Left lung (tissue), 14 donors: ENCODE results near the gene P2RY14. TPM values are rescaled to one million over a fixed set of nuclear protein-coding genes. Genes with fewer than 3 reads are reported as not detected.
A peak's percentile ranks its signal among the peaks of the same experiment; 100 is the strongest.

Experiments
- ATAC-seq: fragments of 200-7000 bp; cut with Tn5 transposase; one replicate; pipeline ENCODE4 v1.9.1; 2020; ENCODE audit warnings: moderate library complexity
- DNase-seq, 4 donors: peaks; one replicate each; pipeline ENCODE4 v3.0.0-alpha.2; 2013 to 2020
- H3K27ac ChIP-seq, 2 donors: fragments of 200-600 bp; sonication (generic) in 1 of 2; one replicate each; pipeline versions ENCODE4 v1.5.0 to v1.8.0; 2020 to 2021
- H3K27me3 ChIP-seq, 2 donors: fragments of 200-600 bp; sonication (generic) in 1 of 2; one replicate each; pipeline versions ENCODE4 v1.5.0 to v1.8.0; 2020 to 2021
- H3K36me3 ChIP-seq, 2 donors: fragments of 200-600 bp; sonication (generic) in 1 of 2; one replicate each; pipeline versions ENCODE4 v1.5.0 to v1.8.0; 2020 to 2021
- H3K4me1 ChIP-seq, 2 donors: fragments of 200-600 bp; one replicate each; pipeline ENCODE4 v1.8.0; 2021
- H3K4me3 ChIP-seq, 2 donors: fragments of 200-600 bp; sonication (generic) in 1 of 2; one replicate each; pipeline versions ENCODE4 v1.5.0 to v1.8.0; 2020 to 2021; ENCODE audit warnings: mild to moderate bottlenecking in 1 of 2
- H3K9me3 ChIP-seq, 2 donors: fragments of 200-600 bp; sonication (generic) in 1 of 2; one replicate each; pipeline versions ENCODE4 v1.5.0 to v1.8.0; 2020 to 2021
- intact Hi-C, 2 donors: fragments of 100-400 bp; cut with DNase I; formaldehyde crosslinking; loops; one replicate each; pipeline versions ENCODE4 v1.11.2 to v1.14.2; 2022
- long read RNA-seq, 12 donors: library from polyadenylated mRNA in 2 of 12; unstranded in 2 of 12; transcript quantifications; one replicate each; pipeline ENCODE4 v2.0.0 and lab custom pipeline, GENCODE V29; 2019 to 2026
- polyA plus RNA-seq, 6 donors: library from polyadenylated mRNA; unstranded; fragments of 120-200 nt; gene quantifications; one replicate each; pipeline ENCODE4 v1.2.1, GENCODE V29; 2013; ENCODE audit not compliant: insufficient read length in 6 of 6
- total RNA-seq, 2 donors: library from RNA; stranded (reverse); fragmentation: NEBNext Ultra II Directional; extraction: Animal tissue kit (Norgen Biotek cat#: 25700); gene quantifications; one replicate each; pipeline ENCODE4 v1.2.1, GENCODE V29; 2021
- TF ChIP-seq, protein P1 (sequence below), 2 donors: fragments of 200-600 bp; sonication (generic) in 1 of 2; IDR thresholded peaks; one replicate each; pipeline versions ENCODE4 v1.5.0 to v1.8.0; 2021; ENCODE audit warnings: antibody characterized with exemption in 2 of 2
- donor health status: DM: no; HTN: yes; CAD: no.
- donor health status: DM: no; HTN: no; CAD: no.

P2RY14 gene
- total RNA-seq (1 to 10 TPM; 2.4 to 3.6 TPM), polyA plus RNA-seq (1 to 10 TPM; 4.1 to 6.4 (median 4.9) TPM)
- long read RNA-seq, donor 1, partial matches to known transcripts: 0 of 1 reads
- long read RNA-seq, donor 1, other reads (novel, unspliced or antisense): 0 of 1 reads
- long read RNA-seq, donor 2, partial matches to known transcripts: 0 of 1 reads
- long read RNA-seq, donor 2, other reads (novel, unspliced or antisense): 0 of 1 reads
- long read RNA-seq, donor 3, partial matches to known transcripts: 0 of 4 reads
- long read RNA-seq, donor 3, other reads (novel, unspliced or antisense): 0 of 4 reads
- long read RNA-seq, donor 4, partial matches to known transcripts: 1 of 3 reads
- long read RNA-seq, donor 4, other reads (novel, unspliced or antisense): 1 of 3 reads
- long read RNA-seq, donor 5, partial matches to known transcripts: 0 of 3 reads
- long read RNA-seq, donor 5, other reads (novel, unspliced or antisense): 0 of 3 reads
- long read RNA-seq, donor 6, partial matches to known transcripts: 0 of 1 reads
- long read RNA-seq, donor 6, other reads (novel, unspliced or antisense): 0 of 1 reads
- long read RNA-seq, donor 7: 0 reads
- long read RNA-seq, donor 8: 0 reads
- long read RNA-seq, donor 9: 0 reads
- long read RNA-seq, donor 10, partial matches to known transcripts: 0 of 2 reads
- long read RNA-seq, donor 10, other reads (novel, unspliced or antisense): 1 of 2 reads
- long read RNA-seq, donor 11: 0 reads
- long read RNA-seq, donor 12, partial matches to known transcripts: 0 of 1 reads
- long read RNA-seq, donor 12, other reads (novel, unspliced or antisense): 0 of 1 reads

GRCh38 chr3:151278230-151278629 is at the start of gene P2RY14:
P2RY14 (minus strand) TSS chr3:151278542; CDS start chr3:151214316, 64,226 bp downstream.
- Histone ChIP-seq H3K36me3 (no peaks in the 10 kb centered on the region), H3K27me3 (no peaks in the 10 kb centered on the region), H3K4me1 (peaks cover 0 to 22% of the 10 kb centered on the region in 2 donors), H3K27ac (peak within 1 kb of the TSS in 1 of 2 donors; percentile 68), H3K9me3 (no peaks in the 10 kb centered on the region), H3K4me3 (no peak within 1 kb of the TSS)
- ATAC-seq (peak; percentile 55), DNase-seq (no peak)
- TF ChIP-seq, protein P1, sequence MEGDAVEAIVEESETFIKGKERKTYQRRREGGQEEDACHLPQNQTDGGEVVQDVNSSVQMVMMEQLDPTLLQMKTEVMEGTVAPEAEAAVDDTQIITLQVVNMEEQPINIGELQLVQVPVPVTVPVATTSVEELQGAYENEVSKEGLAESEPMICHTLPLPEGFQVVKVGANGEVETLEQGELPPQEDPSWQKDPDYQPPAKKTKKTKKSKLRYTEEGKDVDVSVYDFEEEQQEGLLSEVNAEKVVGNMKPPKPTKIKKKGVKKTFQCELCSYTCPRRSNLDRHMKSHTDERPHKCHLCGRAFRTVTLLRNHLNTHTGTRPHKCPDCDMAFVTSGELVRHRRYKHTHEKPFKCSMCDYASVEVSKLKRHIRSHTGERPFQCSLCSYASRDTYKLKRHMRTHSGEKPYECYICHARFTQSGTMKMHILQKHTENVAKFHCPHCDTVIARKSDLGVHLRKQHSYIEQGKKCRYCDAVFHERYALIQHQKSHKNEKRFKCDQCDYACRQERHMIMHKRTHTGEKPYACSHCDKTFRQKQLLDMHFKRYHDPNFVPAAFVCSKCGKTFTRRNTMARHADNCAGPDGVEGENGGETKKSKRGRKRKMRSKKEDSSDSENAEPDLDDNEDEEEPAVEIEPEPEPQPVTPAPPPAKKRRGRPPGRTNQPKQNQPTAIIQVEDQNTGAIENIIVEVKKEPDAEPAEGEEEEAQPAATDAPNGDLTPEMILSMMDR (IDR thresholded peaks at IDR 0.05): no peak
- intact Hi-C loops: no loop called here

DNA sequence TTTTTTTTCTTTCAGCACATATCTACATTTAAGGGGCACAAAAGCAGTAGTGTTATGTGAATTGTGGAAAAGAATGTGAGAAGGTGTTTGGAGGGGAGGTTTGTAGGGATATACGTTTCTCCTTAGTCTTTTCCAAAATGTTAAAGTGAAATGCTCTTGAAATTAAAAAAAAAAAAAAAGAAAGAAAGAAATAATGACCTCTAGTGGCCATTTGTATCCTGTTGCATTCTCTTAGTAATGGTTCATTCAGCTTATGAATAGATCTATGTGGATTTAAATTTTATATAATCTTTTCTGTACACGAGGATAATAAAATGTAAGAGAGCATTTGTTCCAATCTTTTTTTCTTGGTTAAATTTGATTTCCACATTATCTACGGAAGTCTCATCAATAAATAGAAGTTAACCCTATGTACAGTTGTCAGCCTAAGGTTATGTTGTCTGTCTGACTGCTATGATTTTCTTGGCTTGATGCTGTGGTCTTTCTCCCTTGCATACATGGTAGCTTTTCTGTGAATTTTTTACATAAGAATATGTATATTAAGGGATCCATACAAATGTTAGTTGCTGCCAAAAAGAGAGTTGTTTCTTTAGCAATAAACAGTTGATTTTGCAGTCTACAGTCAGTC is 49.3 kb upstream of the P2RY14 start:
- intact Hi-C loops: no loop called here
- H3K4me1 ChIP-seq: peaks cover 0 to 65% of the 10 kb centered on the region in 2 donors
- H3K9me3 ChIP-seq: no peaks in the 10 kb centered on the region
- H3K27ac ChIP-seq: peak overlapping the region in 1 of 2 donors; percentile 85
- DNase-seq (no peak), ATAC-seq (peak; percentile 74)
- peak overlapping the region in 1 of 2 donors; percentile 40 for H3K4me3 ChIP-seq
- TF ChIP-seq, protein P1 (IDR thresholded peaks at IDR 0.05): peak; percentile 62 to 69
- H3K36me3 ChIP-seq: no peaks in the 10 kb centered on the region
- H3K27me3 ChIP-seq: no peaks in the 10 kb centered on the region

DNA sequence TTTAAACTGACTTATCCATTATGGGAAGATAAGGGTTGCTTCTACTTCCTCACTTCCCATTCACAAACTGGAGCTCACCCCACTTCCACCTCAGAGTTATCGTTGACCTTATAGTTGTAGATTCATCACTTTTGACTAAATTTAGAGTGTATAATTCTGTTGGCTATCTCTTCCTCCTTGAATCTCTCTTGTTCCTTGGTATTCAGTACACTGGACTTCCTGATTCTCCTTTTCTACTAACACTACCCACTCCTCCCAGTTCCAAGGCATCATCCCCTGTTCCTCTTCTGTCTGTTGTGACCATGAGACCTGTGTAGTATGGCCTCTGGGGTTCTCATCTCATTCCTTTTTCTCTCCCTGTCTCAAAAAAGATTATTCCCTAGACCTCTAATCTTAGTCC is 44.2 kb upstream of the P2RY14 start:
- Histone ChIP-seq H3K4me3 (no peak overlapping the region), H3K27me3 (no peaks in the 10 kb centered on the region), H3K4me1 (peaks cover 0 to 59% of the 10 kb centered on the region in 2 donors), H3K9me3 (no peaks in the 10 kb centered on the region), H3K36me3 (no peaks in the 10 kb centered on the region), H3K27ac (no peak overlapping the region)
- peak; percentile 18 for ATAC-seq
- DNase-seq: no peak
- TF ChIP-seq, protein P1 (IDR thresholded peaks at IDR 0.05): no peak
- intact Hi-C loops: no loop called here

DNA sequence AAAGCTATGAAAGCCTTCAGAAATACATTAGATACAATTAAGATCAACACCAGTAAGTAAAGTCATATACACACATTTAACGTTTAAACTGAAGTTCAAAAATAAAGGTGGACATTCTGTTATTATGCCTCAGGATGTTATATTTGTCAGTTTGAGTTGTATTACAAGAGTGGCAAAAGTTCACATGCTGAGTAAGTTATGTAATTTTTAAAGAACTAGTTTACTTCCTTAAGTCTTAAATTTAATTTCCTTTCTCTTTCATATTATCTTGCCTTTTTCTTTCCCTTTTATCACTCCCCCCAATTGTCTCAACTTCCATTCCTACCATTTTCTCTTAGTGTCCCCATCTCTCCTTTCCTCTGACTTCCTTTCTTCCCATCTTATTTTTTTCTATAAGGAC is 43.2 kb upstream of the P2RY14 start:
- intact Hi-C loops: no loop called here
- ATAC-seq: no peak
- TF ChIP-seq, protein P1 (IDR thresholded peaks at IDR 0.05): no peak

More for the DNA sequence above, 43.2 kb upstream of the P2RY14 start:
- DNase-seq: no peak
- H3K27me3 ChIP-seq: no peaks in the 10 kb centered on the region
- no peaks in the 10 kb centered on the region for H3K9me3 ChIP-seq
- H3K4me1 ChIP-seq: peaks cover 0 to 51% of the 10 kb centered on the region in 2 donors
- H3K4me3 ChIP-seq: no peak overlapping the region
- no peaks in the 10 kb centered on the region for H3K36me3 ChIP-seq
- no peak overlapping the region for H3K27ac ChIP-seq
